ENCODE results near the gene CBX1.

The CBX1 gene

DNA sequence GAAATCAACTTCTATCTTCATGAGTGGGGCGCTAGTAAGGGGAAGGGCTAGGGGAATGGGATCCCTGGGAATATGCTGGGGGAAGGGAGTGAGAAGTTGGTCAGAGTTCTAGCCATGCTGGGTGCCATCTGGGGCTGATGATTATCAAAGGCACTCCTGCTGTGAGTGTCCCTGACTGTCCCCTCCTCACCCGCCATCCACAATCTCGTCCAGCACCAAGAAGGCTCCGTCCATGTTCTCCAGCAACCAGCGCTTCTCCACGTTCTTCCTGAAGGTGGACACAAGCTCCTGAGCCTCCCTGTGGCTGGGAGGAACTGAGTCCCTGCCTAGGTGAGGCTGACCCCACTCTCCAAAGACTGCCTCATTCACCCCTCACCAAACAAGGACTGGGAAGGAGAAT, 69.3 kb downstream of the CBX1 start:
- TF ChIP-seq, protein P1, sequence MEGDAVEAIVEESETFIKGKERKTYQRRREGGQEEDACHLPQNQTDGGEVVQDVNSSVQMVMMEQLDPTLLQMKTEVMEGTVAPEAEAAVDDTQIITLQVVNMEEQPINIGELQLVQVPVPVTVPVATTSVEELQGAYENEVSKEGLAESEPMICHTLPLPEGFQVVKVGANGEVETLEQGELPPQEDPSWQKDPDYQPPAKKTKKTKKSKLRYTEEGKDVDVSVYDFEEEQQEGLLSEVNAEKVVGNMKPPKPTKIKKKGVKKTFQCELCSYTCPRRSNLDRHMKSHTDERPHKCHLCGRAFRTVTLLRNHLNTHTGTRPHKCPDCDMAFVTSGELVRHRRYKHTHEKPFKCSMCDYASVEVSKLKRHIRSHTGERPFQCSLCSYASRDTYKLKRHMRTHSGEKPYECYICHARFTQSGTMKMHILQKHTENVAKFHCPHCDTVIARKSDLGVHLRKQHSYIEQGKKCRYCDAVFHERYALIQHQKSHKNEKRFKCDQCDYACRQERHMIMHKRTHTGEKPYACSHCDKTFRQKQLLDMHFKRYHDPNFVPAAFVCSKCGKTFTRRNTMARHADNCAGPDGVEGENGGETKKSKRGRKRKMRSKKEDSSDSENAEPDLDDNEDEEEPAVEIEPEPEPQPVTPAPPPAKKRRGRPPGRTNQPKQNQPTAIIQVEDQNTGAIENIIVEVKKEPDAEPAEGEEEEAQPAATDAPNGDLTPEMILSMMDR (IDR thresholded peaks at IDR 0.05; ENCODE audit: low read depth, low read length) = no peak
- Histone ChIP-seq H3K4me1 (peaks cover 1% of the 10 kb centered on the region), H3K4me3 (ENCODE audit: low read depth, low read length) (no peak overlapping the region), H3K9me3 (no peaks in the 10 kb centered on the region), H3K36me3 (no peaks in the 10 kb centered on the region), H3K27me3 (no peaks in the 10 kb centered on the region)
- no peak for DNase-seq

DNA sequence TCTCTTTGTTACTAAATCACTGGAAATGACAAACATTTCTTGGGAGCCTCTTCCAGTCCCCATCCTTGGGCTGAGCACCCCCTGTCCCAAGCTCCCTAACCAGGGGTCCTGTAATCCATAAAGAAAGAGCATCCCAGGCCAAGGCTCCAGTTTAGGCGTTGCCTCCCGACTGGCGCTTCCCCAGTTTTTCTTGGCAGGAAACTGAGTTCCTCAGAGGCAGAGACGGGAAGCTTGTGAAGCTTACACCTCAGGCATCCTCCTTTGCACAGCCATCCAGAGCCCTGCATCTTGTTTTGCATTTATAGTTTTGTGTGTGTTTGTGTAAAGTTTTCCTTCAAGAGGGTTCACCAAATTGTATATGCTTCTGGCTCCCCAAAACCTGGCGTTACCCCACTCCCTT, 70.7 kb downstream of the CBX1 start:
- no peaks in the 10 kb centered on the region for H3K27me3 ChIP-seq
- no peaks in the 10 kb centered on the region for H3K36me3 ChIP-seq
- TF ChIP-seq, protein P1 (IDR thresholded peaks at IDR 0.05; ENCODE audit: low read depth, low read length) = no peak
- H3K4me3 ChIP-seq (ENCODE audit: low read depth, low read length) = no peak overlapping the region
- H3K4me1 ChIP-seq = peaks cover 13% of the 10 kb centered on the region
- no peak for DNase-seq
- no peaks in the 10 kb centered on the region for H3K9me3 ChIP-seq

DNA sequence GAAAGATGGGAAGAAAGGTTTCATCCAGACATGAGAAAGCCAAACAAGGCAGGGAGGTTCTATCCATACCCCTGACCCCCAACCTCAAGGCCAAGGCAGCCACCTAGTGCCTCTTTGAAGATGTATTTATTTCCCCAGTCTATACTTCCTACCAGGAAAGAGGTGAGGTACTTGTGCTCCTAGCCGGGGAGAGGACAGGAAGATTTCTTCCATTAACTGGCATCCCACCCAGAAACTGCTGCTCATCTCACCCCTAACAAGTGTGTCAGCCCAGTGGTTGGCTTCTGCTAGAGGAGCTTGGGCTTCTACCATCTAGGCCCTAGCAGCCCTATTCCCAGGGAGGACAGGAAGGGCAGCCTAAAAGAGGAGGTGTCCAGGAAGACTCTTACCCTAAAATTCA, 72.5 kb downstream of the CBX1 start:
- H3K4me1 ChIP-seq = peaks cover 14% of the 10 kb centered on the region
- H3K27me3 ChIP-seq = no peaks in the 10 kb centered on the region
- H3K4me3 ChIP-seq (ENCODE audit: low read depth, low read length) = no peak overlapping the region
- H3K9me3 ChIP-seq = no peaks in the 10 kb centered on the region
- no peak for DNase-seq
- no peaks in the 10 kb centered on the region for H3K36me3 ChIP-seq
- TF ChIP-seq, protein P1 (IDR thresholded peaks at IDR 0.05; ENCODE audit: low read depth, low read length) = no peak

DNA sequence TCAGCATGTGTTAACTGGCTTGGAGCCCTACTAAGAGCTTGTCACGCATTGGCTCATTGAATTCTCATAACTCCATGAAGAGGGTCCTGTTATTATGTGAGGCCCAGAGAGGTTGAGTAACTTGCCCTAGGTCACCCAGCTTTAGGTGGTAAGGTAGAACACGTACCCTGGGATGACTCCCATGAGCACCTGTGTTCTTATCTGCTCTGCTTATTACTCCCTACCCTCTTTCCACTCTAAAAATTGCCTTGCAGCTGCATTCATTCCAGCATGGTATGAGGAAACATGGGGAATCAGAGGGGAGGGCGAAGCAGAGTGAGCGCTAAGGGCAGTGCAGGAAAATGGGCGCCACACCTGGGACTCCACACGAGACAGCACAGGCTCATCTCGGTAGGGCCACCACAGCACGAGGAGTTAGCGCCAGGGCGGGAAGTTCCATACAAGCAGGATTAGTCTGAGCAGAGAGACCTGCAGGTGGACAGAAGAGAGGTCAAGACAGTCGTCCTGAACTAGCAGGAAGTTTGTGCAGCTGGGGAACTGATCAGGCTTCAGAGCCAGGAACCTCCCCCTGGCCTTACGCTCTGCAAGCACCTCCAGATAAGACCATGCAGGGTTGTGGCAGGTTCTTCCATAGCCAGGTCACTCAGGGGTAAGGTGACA, 73.8 kb downstream of the CBX1 start:
- TF ChIP-seq, protein P1 (IDR thresholded peaks at IDR 0.05; ENCODE audit: low read depth, low read length) = no peak
- H3K4me1 ChIP-seq = peaks cover 14% of the 10 kb centered on the region
- no peaks in the 10 kb centered on the region for H3K27me3 ChIP-seq
- H3K36me3 ChIP-seq = no peaks in the 10 kb centered on the region
- DNase-seq = no peak
- H3K4me3 ChIP-seq (ENCODE audit: low read depth, low read length) = no peak overlapping the region
- no peaks in the 10 kb centered on the region for H3K9me3 ChIP-seq

DNA sequence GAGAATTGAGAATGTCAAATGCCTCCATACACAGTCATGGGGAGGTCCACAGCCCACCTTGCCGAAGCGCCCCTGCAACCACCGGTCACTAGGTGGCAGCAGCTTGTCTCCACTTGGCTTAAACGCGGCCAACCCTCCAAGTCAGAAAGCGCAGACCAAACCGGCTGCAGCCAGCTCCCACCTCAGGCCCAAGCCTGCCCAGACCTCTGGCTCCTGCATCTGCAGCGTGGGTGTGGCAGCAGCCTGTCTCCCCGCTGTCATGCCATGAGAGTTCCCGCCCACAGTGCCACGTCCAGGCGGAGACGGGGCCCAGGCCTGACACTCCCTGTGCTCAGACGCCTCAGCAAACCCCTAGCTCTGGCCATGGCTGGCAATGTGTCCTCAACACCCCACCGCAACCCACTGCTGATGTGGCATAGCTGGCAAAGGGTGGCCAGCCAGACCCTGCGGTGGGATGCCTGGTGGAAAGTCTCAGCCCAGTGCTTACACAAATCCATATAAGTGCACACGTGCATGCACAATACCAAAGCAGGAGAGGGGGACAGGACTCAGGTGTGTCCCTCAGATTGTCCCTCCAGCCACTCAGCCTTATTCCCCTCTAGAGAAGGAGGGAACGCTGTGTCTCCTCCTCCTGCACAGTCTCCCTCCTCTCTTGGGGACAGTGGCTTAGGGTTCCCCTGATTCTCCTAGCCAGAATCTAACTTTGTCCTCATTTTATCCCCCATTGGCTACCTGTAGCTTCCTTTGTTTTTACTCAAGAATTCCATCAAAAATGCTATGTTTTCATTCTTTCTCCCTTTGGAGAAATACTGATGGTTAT, 74.6 kb downstream of the CBX1 start:
- H3K4me1 ChIP-seq = peaks cover 14% of the 10 kb centered on the region
- TF ChIP-seq, protein P1 (IDR thresholded peaks at IDR 0.05; ENCODE audit: low read depth, low read length) = peak; percentile 92
- DNase-seq = peak; percentile 95

More for the DNA sequence above, 74.6 kb downstream of the CBX1 start:
- H3K9me3 ChIP-seq = no peaks in the 10 kb centered on the region
- no peaks in the 10 kb centered on the region for H3K36me3 ChIP-seq
- H3K4me3 ChIP-seq (ENCODE audit: low read depth, low read length) = no peak overlapping the region
- H3K27me3 ChIP-seq = no peaks in the 10 kb centered on the region

Data from BE2C (cell line).